Psoas muscle (tissue), 8 donors: ENCODE measurements around the gene ACSF2. TPM values are rescaled to one million over a fixed set of nuclear protein-coding genes. Genes with fewer than 3 reads are reported as not detected.

Source experiments
- ATAC-seq, 4 donors: fragments of 200-7000 bp; cut with Tn5 transposase; one replicate each; pipeline ENCODE4 v1.9.1; 2020; ENCODE audit warnings: moderate library complexity in 3 of 4, mild to moderate bottlenecking in 2 of 4
- DNase-seq, 2 donors: peaks; one replicate each; pipeline ENCODE4 v3.0.0-alpha.2; 2020
- H3K27ac ChIP-seq: fragments of 200-600 bp; one replicate; pipeline ENCODE4 v1.8.0; 2022
- H3K27me3 ChIP-seq, 3 donors: fragments of 200-600 bp in 1 of 3; one replicate each; pipeline versions ENCODE4 v1.6.1 to v1.8.0; 2013 to 2022; ENCODE audit warnings: low read length in 2 of 3, mild to moderate bottlenecking in 2 of 3, moderate library complexity in 1 of 3; ENCODE audit not compliant: insufficient read depth in 3 of 3
- H3K36me3 ChIP-seq, 2 donors: fragments of 200-600 bp in 1 of 2; one replicate each; pipeline versions ENCODE4 v1.6.1 to v1.8.0; 2013 to 2022; ENCODE audit warnings: low read depth in 1 of 2, mild to moderate bottlenecking in 1 of 2, moderate library complexity in 1 of 2; ENCODE audit not compliant: insufficient read depth in 1 of 2
- H3K4me1 ChIP-seq: fragments of 200-600 bp; one replicate; pipeline ENCODE4 v1.8.0; 2022
- H3K4me3 ChIP-seq: fragments of 200-600 bp; one replicate; pipeline ENCODE4 v1.8.0; 2022; ENCODE audit warnings: mild to moderate bottlenecking
- H3K9me3 ChIP-seq: fragments of 200-600 bp; one replicate; pipeline ENCODE4 v1.8.0; 2022
- WGBS, 3 donors: extraction: QIAGEN DNeasy Blood & Tissue Kit; methylation state at CpG; one replicate each; pipeline versions ENCODE4 v1.1.6 to v1.1.7; 2013; 5-methylcytosine and 5-hydroxymethylcytosine counted together
- intact Hi-C, 2 donors: fragments of 100-400 bp; cut with DNase I; formaldehyde crosslinking; loops; one replicate each; pipeline versions ENCODE4 v1.11.0 to v1.14.2; 2022
- polyA plus RNA-seq, 3 donors: library from polyadenylated mRNA; stranded (reverse); fragments of 200-250 nt; gene quantifications; one replicate each; pipeline ENCODE4 v1.2.3, GENCODE V29; 2013
- total RNA-seq, 4 donors: library from RNA; stranded (reverse); fragmentation: NEBNext Ultra II Directional in 2 of 4; extraction: Animal tissue kit (Norgen Biotek cat#: 25700) in 2 of 4; gene quantifications; one replicate each; pipeline versions ENCODE4 v1.2.1 to v1.2.4, GENCODE V29; 2021 to 2023
- TF ChIP-seq, protein P1 (sequence below): fragments of 200-600 bp; IDR thresholded peaks from one replicate; pipeline ENCODE4 v1.8.0; 2022; ENCODE audit warnings: antibody characterized with exemption
- donor health status: healthy with polysubstance abuse.
- donor health status: DM: no; HTN: no; CAD: no; lungs with moderate emphysema.
- donor health status: Bipolar disorder and iron deficiency.
- donor health status: healthy.
- donor health status: DM: yes; HTN: yes; CAD: no.
- donor health status: DM: no; HTN: no; CAD: no.
- donor health status: DM: no; HTN: no; CAD: no.
- donor health status: DM: yes; HTN: yes; CAD: no.

The ACSF2 gene
- total and polyA plus RNA-seq, 7 donors, result 14.4 to 72.3 (median 35.5) TPM

- ATAC-seq (peak; percentile 69 to 73 (median 70)), DNase-seq (peak; percentile 97 to 98)
- TF ChIP-seq, protein P1, sequence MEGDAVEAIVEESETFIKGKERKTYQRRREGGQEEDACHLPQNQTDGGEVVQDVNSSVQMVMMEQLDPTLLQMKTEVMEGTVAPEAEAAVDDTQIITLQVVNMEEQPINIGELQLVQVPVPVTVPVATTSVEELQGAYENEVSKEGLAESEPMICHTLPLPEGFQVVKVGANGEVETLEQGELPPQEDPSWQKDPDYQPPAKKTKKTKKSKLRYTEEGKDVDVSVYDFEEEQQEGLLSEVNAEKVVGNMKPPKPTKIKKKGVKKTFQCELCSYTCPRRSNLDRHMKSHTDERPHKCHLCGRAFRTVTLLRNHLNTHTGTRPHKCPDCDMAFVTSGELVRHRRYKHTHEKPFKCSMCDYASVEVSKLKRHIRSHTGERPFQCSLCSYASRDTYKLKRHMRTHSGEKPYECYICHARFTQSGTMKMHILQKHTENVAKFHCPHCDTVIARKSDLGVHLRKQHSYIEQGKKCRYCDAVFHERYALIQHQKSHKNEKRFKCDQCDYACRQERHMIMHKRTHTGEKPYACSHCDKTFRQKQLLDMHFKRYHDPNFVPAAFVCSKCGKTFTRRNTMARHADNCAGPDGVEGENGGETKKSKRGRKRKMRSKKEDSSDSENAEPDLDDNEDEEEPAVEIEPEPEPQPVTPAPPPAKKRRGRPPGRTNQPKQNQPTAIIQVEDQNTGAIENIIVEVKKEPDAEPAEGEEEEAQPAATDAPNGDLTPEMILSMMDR, result peak; percentile 81
- WGBS, 3 donors, result 10 to 13% (median 11%) methylated on average over 7 of the region's 7 CpGs
- Histone ChIP-seq H3K27ac (peak overlapping the region; percentile 96), H3K27me3 (no peaks in the 10 kb centered on the region), H3K4me1 (peaks cover 37% of the 10 kb centered on the region), H3K9me3 (no peaks in the 10 kb centered on the region), H3K36me3 (peaks cover 0 to 73% of the 10 kb centered on the region in 2 donors), H3K4me3 (peak overlapping the region; percentile 36)
- intact Hi-C loops, result loop anchor here (5.0 to 10.0 kb wide), 4 partner anchors 65 to 352 kb away; partner anchors contain the start of genes WFIKKN2 (in 2 of the 2), ANKRD40 (in 1 of the 2) and SPATA20 (in 1 of the 2)
These were observed 56.5 kb downstream of the ACSF2 start for GRCh38 chr17:50482516-50482915.

DNA sequence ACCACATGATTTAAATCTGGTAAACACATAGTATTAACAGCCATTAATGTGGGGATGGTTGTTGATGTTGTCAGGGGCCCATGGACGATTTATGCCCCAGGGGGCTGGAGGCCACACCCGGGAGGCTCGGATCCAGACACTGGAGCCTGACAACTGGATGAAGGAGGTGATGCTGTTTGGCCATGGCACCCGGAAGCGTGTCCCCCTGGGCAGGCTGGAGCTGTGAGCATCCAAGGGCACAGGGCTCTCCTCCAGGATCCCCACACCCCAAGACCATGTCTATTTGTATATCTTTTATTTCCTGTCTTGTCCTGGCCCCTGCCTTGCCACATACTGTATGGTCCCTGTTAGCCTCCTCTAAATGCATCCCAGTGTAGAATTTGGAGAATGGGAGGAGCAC, 57.2 kb downstream of the ACSF2 start:
- H3K36me3 ChIP-seq, result peaks cover 0 to 78% of the 10 kb centered on the region in 2 donors
- peaks cover 37% of the 10 kb centered on the region for H3K4me1 ChIP-seq
- H3K9me3 ChIP-seq, result no peaks in the 10 kb centered on the region
- TF ChIP-seq, protein P1, result no peak
- DNase-seq (peak in 1 of 2 donors; percentile 44), ATAC-seq (no peak)
- H3K27ac ChIP-seq, result peak overlapping the region; percentile 96
- H3K4me3 ChIP-seq, result no peak overlapping the region
- H3K27me3 ChIP-seq, result no peaks in the 10 kb centered on the region
- WGBS, 3 donors, result 78 to 86% (median 84%) methylated on average over 5 of the region's 5 CpGs
- intact Hi-C loops, result loop anchor here (5.0 to 10.0 kb wide), 4 partner anchors 64 to 352 kb away; partner anchors contain the start of genes WFIKKN2 (in 2 of the 2), ANKRD40 (in 1 of the 2) and SPATA20 (in 1 of the 2)

- H3K4me1 ChIP-seq, result peaks cover 35% of the 10 kb centered on the region
- no peak for ATAC-seq
- H3K36me3 ChIP-seq, result peaks cover 0 to 82% of the 10 kb centered on the region in 2 donors
- DNase-seq, result peak in 1 of 2 donors; percentile 42
- no peak overlapping the region for H3K4me3 ChIP-seq
- no peaks in the 10 kb centered on the region for H3K9me3 ChIP-seq
- H3K27ac ChIP-seq, result no peak overlapping the region
- 89 to 98% (median 96%) methylated on average over 11 of the region's 11 CpGs for WGBS, 3 donors
- TF ChIP-seq, protein P1, result no peak
- intact Hi-C loops, result loop anchor here (5.0 to 10.0 kb wide), 4 partner anchors 63 to 350 kb away; partner anchors contain the start of genes WFIKKN2 (in 2 of the 2), ANKRD40 (in 1 of the 2) and SPATA20 (in 1 of the 2)
- no peaks in the 10 kb centered on the region for H3K27me3 ChIP-seq
These were observed 58.6 kb downstream of the ACSF2 start for GRCh38 chr17:50484386-50485155.

GRCh38 chr17:50487213-50488096, 61.4 kb downstream of the ACSF2 start:
- intact Hi-C loops, result loop anchor here (10.0 kb wide), 1 partner anchor 347 kb away; the partner anchor contains the start of gene WFIKKN2 (in 2 of the 2)
- peak; percentile 60 to 89 (median 80) for ATAC-seq
- Histone ChIP-seq H3K4me1 (peaks cover 8% of the 10 kb centered on the region), H3K27ac (no peak overlapping the region), H3K9me3 (no peaks in the 10 kb centered on the region), H3K4me3 (no peak overlapping the region), H3K27me3 (no peaks in the 10 kb centered on the region), H3K36me3 (peaks cover 0 to 53% of the 10 kb centered on the region in 2 donors)
- TF ChIP-seq, protein P1, result no peak
- DNase-seq, result peak; percentile 58 to 80
- WGBS, 3 donors, result 56 to 76% (median 56%) methylated on average over 17 of the region's 17 CpGs
